Chondrocyte (in vitro differentiated cells): Measurements from ENCODE around the gene NCR3LG1. TPM values are rescaled to one million over a fixed set of nuclear protein-coding genes. Genes with fewer than 3 reads are reported as not detected.
A peak's percentile ranks its signal among the peaks of the same experiment; 100 is the strongest.

Experiments
- DNase-seq: peaks from one replicate; pipeline ENCODE4 v3.0.0; 2021; ENCODE audit warnings: mixed read lengths, low spot score
- H3K27ac Mint-ChIP-seq: one replicate; pipeline ENCODE4 v1.8.0; 2021; ENCODE audit warnings: mild to moderate bottlenecking, moderate library complexity, mixed read lengths; ENCODE audit not compliant: unreplicated experiment
- H3K27me3 Mint-ChIP-seq: 2 replicates; pipeline ENCODE4 v1.8.0; 2021; ENCODE audit warnings: low read depth, mixed read lengths
- H3K36me3 Mint-ChIP-seq: 2 replicates; pipeline ENCODE4 v1.8.0; 2021; ENCODE audit warnings: low read depth, mixed read lengths
- H3K4me1 Mint-ChIP-seq: 2 replicates; pipeline ENCODE4 v1.8.0; 2021; ENCODE audit warnings: low read depth, mild to moderate bottlenecking, mixed read lengths
- H3K4me3 Mint-ChIP-seq: one replicate; pipeline ENCODE4 v1.8.0; 2021; ENCODE audit warnings: mild to moderate bottlenecking, moderate library complexity, mixed read lengths; ENCODE audit not compliant: unreplicated experiment
- H3K9me3 Mint-ChIP-seq: 2 replicates; pipeline ENCODE4 v1.8.0; 2021; ENCODE audit warnings: low read depth, mixed read lengths
- CTCF ChIP-seq: fragments of 200-600 bp; sonication (generic); IDR thresholded peaks from 2 replicates; pipeline ENCODE4 v1.5.0; 2021; ENCODE audit warnings: antibody characterized with exemption, mild to moderate bottlenecking, moderate library complexity
- total RNA-seq: library from RNA; stranded (reverse); gene quantifications from 3 replicates; pipeline ENCODE4 v1.2.1, GENCODE V29; 2021

NCR3LG1 gene
- total RNA-seq, 1 donor from 2014 or later, result 9.4 TPM

- H3K27me3 Mint-ChIP-seq, result no peaks in the 10 kb centered on the region
- H3K27ac Mint-ChIP-seq, result no peak overlapping the region
- peak overlapping the region; percentile 90 for H3K4me3 Mint-ChIP-seq
- DNase-seq, result no peak
- TF ChIP-seq CTCF, result no peak
- peaks cover 29% of the 10 kb centered on the region for H3K4me1 Mint-ChIP-seq
- H3K36me3 Mint-ChIP-seq, result peaks cover 1% of the 10 kb centered on the region
- H3K9me3 Mint-ChIP-seq, result no peaks in the 10 kb centered on the region
Measured at GRCh38 chr11:17350455-17351171, 987 bp upstream of the NCR3LG1 start.

DNA sequence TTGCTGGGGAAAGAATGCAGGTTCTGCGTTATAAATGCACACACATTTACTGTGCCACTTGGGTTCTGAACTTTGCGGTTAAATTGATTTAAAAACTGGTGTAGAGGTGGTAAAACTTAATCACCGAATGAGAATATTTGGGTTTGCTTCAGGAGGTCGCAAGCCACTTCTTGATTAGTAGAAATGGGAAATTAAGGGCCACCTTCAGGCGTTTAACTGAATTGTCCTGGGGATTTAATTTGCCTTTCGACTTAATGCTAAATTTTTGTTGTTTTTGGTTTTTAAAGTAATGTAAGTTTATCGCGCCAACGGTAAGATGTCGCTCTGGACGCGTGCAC is 459 bp upstream of the NCR3LG1 start:
- no peak for DNase-seq
- Mint-ChIP-seq H3K27me3 (no peaks in the 10 kb centered on the region), H3K27ac (peak overlapping the region; percentile 96), H3K4me1 (peaks cover 29% of the 10 kb centered on the region), H3K4me3 (peak overlapping the region; percentile 90), H3K36me3 (peaks cover 1% of the 10 kb centered on the region), H3K9me3 (no peaks in the 10 kb centered on the region)
- peak; percentile 65 for TF ChIP-seq CTCF

DNA sequence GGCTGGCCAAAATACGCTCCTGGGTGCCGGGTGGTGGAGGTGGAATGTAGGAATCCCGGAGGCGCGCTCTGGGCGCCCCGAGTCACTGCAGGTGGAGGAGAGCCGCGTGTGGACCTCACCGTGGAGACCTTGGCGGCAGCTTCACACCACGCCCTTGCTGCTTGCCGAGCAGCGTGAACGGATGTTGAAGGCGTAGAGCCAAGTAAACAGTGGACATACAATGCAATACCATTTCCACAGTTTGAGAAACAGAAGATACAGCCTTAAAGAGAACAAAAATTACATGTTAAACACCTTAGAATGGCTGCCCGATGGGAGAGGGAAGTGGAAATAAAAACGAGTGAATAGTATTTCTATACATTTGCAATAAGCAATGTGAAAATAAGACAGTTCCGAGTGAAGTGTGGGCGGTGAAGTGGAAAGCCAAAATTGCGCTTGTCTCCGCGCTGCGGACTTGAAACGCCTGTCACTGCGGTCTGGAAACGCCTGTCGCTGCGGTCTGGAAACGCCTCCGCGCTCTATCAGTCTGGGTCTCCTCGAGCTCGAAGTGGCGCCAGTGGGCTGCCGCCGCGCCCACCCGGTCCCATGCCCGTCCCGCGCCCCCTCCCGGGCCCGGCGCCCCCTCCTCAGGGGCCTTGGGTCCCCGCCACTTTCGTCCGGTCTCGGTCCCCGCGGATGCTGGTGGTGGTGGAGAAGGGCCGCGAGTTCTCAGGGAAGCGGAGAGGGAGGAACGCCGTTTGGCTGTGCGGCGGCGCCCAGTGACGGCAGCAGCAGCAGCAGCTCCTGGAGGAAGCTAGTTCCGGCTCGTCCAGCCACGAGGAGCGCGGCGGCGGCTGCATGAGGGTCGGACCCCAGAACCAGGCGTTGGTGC is 1.6 kb downstream of the NCR3LG1 start:
- Mint-ChIP-seq H3K4me3 (peak overlapping the region; percentile 90), H3K4me1 (peaks cover 29% of the 10 kb centered on the region), H3K9me3 (no peaks in the 10 kb centered on the region), H3K36me3 (peaks cover 5% of the 10 kb centered on the region), H3K27ac (peak overlapping the region; percentile 96), H3K27me3 (no peaks in the 10 kb centered on the region)
- DNase-seq, result peak; percentile 88
- TF ChIP-seq CTCF, result no peak

DNA sequence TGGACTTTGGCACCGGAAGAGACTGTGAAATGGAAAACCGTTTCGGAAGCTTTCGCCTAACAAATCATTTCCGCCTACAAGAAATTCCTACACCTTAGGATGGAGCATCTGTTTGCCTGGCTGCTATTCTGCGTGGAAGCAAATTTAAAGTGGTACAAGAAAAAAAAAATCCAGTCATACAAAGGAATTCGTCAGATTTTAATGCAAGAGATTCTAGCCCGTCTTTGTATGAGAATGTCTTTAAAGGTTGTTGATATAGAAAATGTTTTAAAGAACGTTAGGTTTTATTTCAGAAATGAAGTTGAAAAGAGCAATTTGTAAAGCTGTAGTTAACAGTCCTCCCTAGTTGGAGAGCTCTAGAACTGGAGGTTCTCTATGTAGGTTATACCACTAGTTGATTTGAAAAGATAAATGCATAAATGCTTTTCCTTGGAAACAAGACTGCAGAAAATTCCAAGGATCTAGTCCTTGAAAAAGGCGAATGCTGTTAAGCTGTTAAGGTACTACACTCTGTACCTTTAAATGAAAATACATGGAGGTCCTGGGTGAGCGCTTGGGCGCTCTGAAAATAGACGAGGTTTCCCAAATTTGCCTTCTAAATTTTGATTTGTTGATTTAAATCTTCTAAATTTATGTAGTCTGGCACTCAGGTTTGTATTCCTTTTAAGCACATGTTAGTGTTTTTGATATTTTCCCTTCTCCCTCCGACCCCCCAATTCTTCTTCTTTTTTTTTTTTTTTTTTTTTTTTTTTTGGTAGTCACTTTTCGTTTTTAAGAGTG is 2.4 kb downstream of the NCR3LG1 start:
- H3K36me3 Mint-ChIP-seq, result peaks cover 9% of the 10 kb centered on the region
- H3K4me3 Mint-ChIP-seq, result peak overlapping the region; percentile 90
- H3K27ac Mint-ChIP-seq, result peak overlapping the region; percentile 96
- peaks cover under 1% of the 10 kb centered on the region for H3K9me3 Mint-ChIP-seq
- no peak for TF ChIP-seq CTCF
- H3K27me3 Mint-ChIP-seq, result no peaks in the 10 kb centered on the region
- H3K4me1 Mint-ChIP-seq, result peaks cover 29% of the 10 kb centered on the region
- no peak for DNase-seq

DNA sequence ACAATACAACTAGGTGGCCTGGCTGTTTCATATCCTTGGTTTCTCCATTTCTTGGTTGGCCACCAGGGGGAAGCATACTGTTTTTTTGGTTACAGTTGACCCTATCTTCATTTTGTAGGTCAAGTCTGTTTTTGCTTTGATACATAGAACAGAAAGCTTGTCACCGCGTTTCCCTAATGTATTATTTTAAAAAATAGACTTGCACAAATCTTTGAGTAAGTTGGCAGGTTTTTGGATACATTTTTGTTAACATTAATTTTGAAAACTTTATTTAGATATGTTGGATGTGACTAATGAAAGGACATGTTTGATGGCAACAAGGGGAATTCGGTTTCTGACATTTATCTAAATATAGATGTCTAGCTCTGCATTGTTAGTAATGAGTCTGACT is 3.0 kb downstream of the NCR3LG1 start:
- peaks cover 5% of the 10 kb centered on the region for H3K9me3 Mint-ChIP-seq
- H3K4me3 Mint-ChIP-seq, result peak overlapping the region; percentile 90
- peaks cover 29% of the 10 kb centered on the region for H3K4me1 Mint-ChIP-seq
- H3K27me3 Mint-ChIP-seq, result no peaks in the 10 kb centered on the region
- H3K36me3 Mint-ChIP-seq, result peaks cover 12% of the 10 kb centered on the region
- peak overlapping the region; percentile 85 for H3K27ac Mint-ChIP-seq
- no peak for DNase-seq
- TF ChIP-seq CTCF, result peak; percentile 86
